GM18861 (cell line): ENCODE data around the gene SMIM41.

Experiments
- ATAC-seq: cut with Tn5 transposase; IDR thresholded peaks from one replicate; pipeline ENCODE4 v1.9.1; 2021; ENCODE audit not compliant: unreplicated experiment

The SMIM41 gene

GRCh38 chr12:52120951-52121823 lies 41.7 kb downstream of the SMIM41 start:
- no peak for ATAC-seq

GRCh38 chr12:52121824-52122539 lies 42.5 kb downstream of the SMIM41 start:
- ATAC-seq = no peak

GRCh38 chr12:52122540-52122871 lies 43.0 kb downstream of the SMIM41 start:
- ATAC-seq = no peak

- ATAC-seq = no peak
Observed at GRCh38 chr12:52122904-52123303, 43.4 kb downstream of the SMIM41 start.

GRCh38 chr12:52123487-52124186 lies 44.1 kb downstream of the SMIM41 start:
- no peak for ATAC-seq

- no peak for ATAC-seq
Observed at GRCh38 chr12:52125476-52125900, 46.0 kb downstream of the SMIM41 start.

GRCh38 chr12:52126050-52126604 lies 46.6 kb downstream of the SMIM41 start:
- ATAC-seq = no peak

- no peak for ATAC-seq
Observed at GRCh38 chr12:52126605-52127578, 47.4 kb downstream of the SMIM41 start.

GRCh38 chr12:52127683-52128450 lies 48.4 kb downstream of the SMIM41 start:
- ATAC-seq = no peak

GRCh38 chr12:52130711-52131110 lies 51.2 kb downstream of the SMIM41 start:
- no peak for ATAC-seq

- ATAC-seq = no peak
Observed at GRCh38 chr12:52132754-52133161, 53.3 kb downstream of the SMIM41 start.

GRCh38 chr12:52137746-52138145 lies 58.2 kb downstream of the SMIM41 start:
- no peak for ATAC-seq

- no peak for ATAC-seq
Observed at GRCh38 chr12:52139147-52139546, 59.6 kb downstream of the SMIM41 start.

- no peak for ATAC-seq
Observed at GRCh38 chr12:52139579-52140062, 60.1 kb downstream of the SMIM41 start.

GRCh38 chr12:52141306-52141705 lies 61.8 kb downstream of the SMIM41 start:
- ATAC-seq = no peak

GRCh38 chr12:52141875-52142274 lies 62.4 kb downstream of the SMIM41 start:
- no peak for ATAC-seq

- ATAC-seq = no peak
Observed at GRCh38 chr12:52142431-52142830, 62.9 kb downstream of the SMIM41 start.

- ATAC-seq = no peak
Observed at GRCh38 chr12:52144512-52145227, 65.2 kb downstream of the SMIM41 start.
